ENCODE measurements around the gene EIF4G2. TPM values are rescaled to one million over a fixed set of nuclear protein-coding genes. Genes with fewer than 3 reads are reported as not detected.

EIF4G2 gene
- total RNA-seq, 1 experiment from 2014 or later, result 2,422 TPM

GRCh38 chr11:10764412-10764811 lies 44.3 kb downstream of the EIF4G2 start:
- Histone ChIP-seq H3K4me1 (ENCODE audit: control insufficient read depth, insufficient read depth, low read length) (no peaks in the 10 kb centered on the region), H3K36me3 (ENCODE audit: control insufficient read depth, insufficient read depth, low read length) (peaks cover 47% of the 10 kb centered on the region), H3K27me3 (ENCODE audit: control insufficient read depth, insufficient read depth, low read length) (no peaks in the 10 kb centered on the region), H3K9me3 (ENCODE audit: control insufficient read depth, insufficient read depth, low read depth, low read length) (no peaks in the 10 kb centered on the region), H3K4me3 (ENCODE audit: low read depth in 2 of 2, low read length in 2 of 2) (no peak overlapping the region), H3K27ac (ENCODE audit: low read length) (no peak overlapping the region)
- DNase-seq (ENCODE audit: low read depth, low spot score) (no peak), ATAC-seq (no peak)
- POLR2A ChIA-PET, result no interaction called here
- intact Hi-C loops (cut with micrococcal nuclease; ENCODE audit: unreplicated experiment), result no loop called here
- CTCF ChIA-PET, result no interaction called here
- TF ChIP-seq SIN3A (IDR thresholded peaks at IDR 0.05; ENCODE audit: borderline replicate concordance, insufficient read depth, low read depth, low read length), result no peak
- TF ChIP-seq REST (IDR thresholded peaks at IDR 0.05; ENCODE audit: insufficient read depth in 1 of 2, low read depth in 2 of 2, low read length in 1 of 2), result no peak
- TF ChIP-seq CTCF (IDR thresholded peaks at IDR 0.05), result no peak
- TF ChIP-seq POLR2AphosphoS5 (IDR thresholded peaks at IDR 0.05; ENCODE audit: low read depth, low read length), result no peak
- TF ChIP-seq TCF7L2 (IDR thresholded peaks at IDR 0.05; ENCODE audit: low read depth, low read length), result no peak
- in situ Hi-C loops (cut with HindIII; ENCODE audit: low pct_unique_long_range_greater_than_20kb, low sequenced_read_pairs), result no loop called here
- no TSS peak for BruUV-seq (replicated peaks)

DNA sequence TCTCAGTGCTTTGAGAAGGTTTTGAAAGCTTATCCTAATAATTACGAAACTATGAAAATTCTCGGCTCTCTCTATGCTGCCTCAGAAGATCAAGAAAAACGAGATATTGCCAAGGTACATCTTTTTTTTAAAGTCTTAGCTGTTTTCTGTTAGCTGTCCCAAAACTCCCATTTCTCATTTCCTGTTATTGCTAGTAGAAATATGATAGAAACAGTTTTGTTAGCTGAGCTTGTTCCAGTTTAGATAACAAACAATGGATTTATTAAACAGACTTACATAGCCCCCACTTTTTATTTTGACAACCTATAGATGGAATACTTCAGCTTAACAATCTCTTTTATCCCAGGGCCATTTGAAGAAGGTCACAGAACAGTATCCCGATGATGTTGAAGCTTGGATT lies 45.0 kb downstream of the EIF4G2 start:
- intact Hi-C loops (cut with micrococcal nuclease; ENCODE audit: unreplicated experiment) (no loop called here), in situ Hi-C loops (cut with HindIII; ENCODE audit: low pct_unique_long_range_greater_than_20kb, low sequenced_read_pairs) (no loop called here)
- TF ChIP-seq SIN3A (IDR thresholded peaks at IDR 0.05; ENCODE audit: borderline replicate concordance, insufficient read depth, low read depth, low read length) (no peak), TCF7L2 (IDR thresholded peaks at IDR 0.05; ENCODE audit: low read depth, low read length) (no peak), POLR2AphosphoS5 (IDR thresholded peaks at IDR 0.05; ENCODE audit: low read depth, low read length) (no peak), CTCF (IDR thresholded peaks at IDR 0.05) (no peak)
- Histone ChIP-seq H3K4me3 (ENCODE audit: low read depth in 2 of 2, low read length in 2 of 2) (no peak overlapping the region), H3K9me3 (ENCODE audit: control insufficient read depth, insufficient read depth, low read depth, low read length) (no peaks in the 10 kb centered on the region), H3K36me3 (ENCODE audit: control insufficient read depth, insufficient read depth, low read length) (peaks cover 53% of the 10 kb centered on the region), H3K27me3 (ENCODE audit: control insufficient read depth, insufficient read depth, low read length) (no peaks in the 10 kb centered on the region), H3K27ac (ENCODE audit: low read length) (no peak overlapping the region), H3K4me1 (ENCODE audit: control insufficient read depth, insufficient read depth, low read length) (no peaks in the 10 kb centered on the region)
- ATAC-seq, result no peak
- POLR2A ChIA-PET, result interaction anchor here (0.7 kb wide), 1 partner anchor 371 kb away, joined by 3 read pairs; no protein-coding TSS in a partner anchor
- CTCF ChIA-PET, result no interaction called here
- no peak for DNase-seq (ENCODE audit: low read depth, low spot score)
- TSS peak; percentile 59 for BruUV-seq (replicated peaks)

All from Panc1 (cell line).